GM23338 (cell line): ENCODE data around the gene KAZN. TPM values are rescaled to one million over a fixed set of nuclear protein-coding genes. Genes with fewer than 3 reads are reported as not detected.

Source experiments
- ATAC-seq: fragments of 200-7000 bp; cut with Tn5 transposase; 3 replicates; pipeline ENCODE4 v1.9.1; 2020
- DNase-seq: peaks from one replicate; pipeline ENCODE4 v3.0.0-alpha.2; 2015; ENCODE audit warnings: low spot score
- H2AFZ ChIP-seq: fragments of 200-600 bp; sonication (generic); 2 replicates; pipeline ENCODE4 v1.8.0; 2016; ENCODE audit warnings: antibody characterized with exemption, mild to moderate bottlenecking, moderate library complexity
- H3F3A ChIP-seq: fragments of 200-600 bp; sonication (generic); replicated peaks from 2 replicates; pipeline ENCODE4 v1.8.0; 2017; ENCODE audit warnings: antibody characterized with exemption, mixed run types, low read depth
- H3K27ac ChIP-seq: fragments of 200-600 bp; sonication (generic); 2 replicates; pipeline ENCODE4 v1.6.1; 2016; ENCODE audit warnings: low read depth
- H3K27me3 ChIP-seq: fragments of 200-600 bp; sonication (generic); 2 replicates; pipeline ENCODE4 v1.8.0; 2016; ENCODE audit warnings: mild to moderate bottlenecking, mixed run types, moderate library complexity; ENCODE audit not compliant: insufficient read depth
- H3K36me3 ChIP-seq: fragments of 200-600 bp; sonication (generic); 2 replicates; pipeline ENCODE4 v1.8.0; 2016; ENCODE audit warnings: mild to moderate bottlenecking; ENCODE audit not compliant: insufficient read depth
- H3K4me1 ChIP-seq: fragments of 200-600 bp; sonication (generic); 2 replicates; pipeline ENCODE4 v1.8.0; 2016; ENCODE audit warnings: mild to moderate bottlenecking, moderate library complexity; ENCODE audit not compliant: insufficient read depth
- H3K4me2 ChIP-seq: fragments of 200-600 bp; sonication (generic); 2 replicates; pipeline ENCODE4 v1.7.1; 2017; ENCODE audit warnings: mixed run types
- H3K4me3 ChIP-seq: fragments of 200-600 bp; sonication (generic); 2 replicates; pipeline ENCODE4 v1.6.1; 2016; ENCODE audit warnings: mixed run types
- H3K79me2 ChIP-seq: fragments of 200-600 bp; sonication (generic); replicated peaks from 2 replicates; pipeline ENCODE4 v1.8.0; 2017; ENCODE audit warnings: mild to moderate bottlenecking; ENCODE audit not compliant: insufficient read depth
- H3K9me2 ChIP-seq: fragments of 200-600 bp; sonication (generic); 2 replicates; pipeline ENCODE4 v1.8.0; 2017; ENCODE audit not compliant: insufficient read depth
- H4K20me1 ChIP-seq: fragments of 200-600 bp; sonication (generic); replicated peaks from 2 replicates; pipeline ENCODE4 v1.8.0; 2017; ENCODE audit warnings: mild to moderate bottlenecking; ENCODE audit not compliant: insufficient read depth
- H3K27ac Mint-ChIP-seq: 2 replicates; pipeline ENCODE4 v1.8.0; 2020; ENCODE audit warnings: inconsistent platforms, mild to moderate bottlenecking, moderate library complexity, mixed read lengths
- H3K27me3 Mint-ChIP-seq: 3 replicates; pipeline ENCODE4 v1.8.0; 2022; ENCODE audit warnings: low read depth, mild to moderate bottlenecking, moderate library complexity, mixed read lengths, inconsistent platforms; ENCODE audit not compliant: insufficient read depth, poor library complexity
- H3K36me3 Mint-ChIP-seq: 3 replicates; pipeline ENCODE4 v1.8.0; 2021; ENCODE audit warnings: low read depth, mild to moderate bottlenecking, inconsistent platforms, moderate library complexity, mixed read lengths
- H3K4me1 Mint-ChIP-seq: 3 replicates; pipeline ENCODE4 v1.8.0; 2020; ENCODE audit warnings: mild to moderate bottlenecking, inconsistent platforms, mixed read lengths
- H3K4me3 Mint-ChIP-seq: 3 replicates; pipeline ENCODE4 v1.8.0; 2021; ENCODE audit warnings: moderate library complexity, mild to moderate bottlenecking, inconsistent platforms, mixed read lengths
- H3K9me3 Mint-ChIP-seq: 3 replicates; pipeline ENCODE4 v1.8.0; 2020; ENCODE audit warnings: moderate library complexity, mild to moderate bottlenecking, inconsistent platforms, mixed read lengths
- CREB1 ChIP-seq: fragments of 250-450 bp; sonication (Bioruptor Pico); IDR thresholded peaks from 2 replicates; pipeline ENCODE4 v1.5.0; 2020; ENCODE audit warnings: low read depth, mild to moderate bottlenecking, moderate library complexity
- EZH2 ChIP-seq: fragments of 200-600 bp; sonication (generic); IDR thresholded peaks from one replicate; pipeline ENCODE4 v1.8.0; 2017; ENCODE audit warnings: antibody characterized with exemption, mild to moderate bottlenecking, low read depth; ENCODE audit not compliant: unreplicated experiment
- EZH2phosphoT487 ChIP-seq: fragments of 200-600 bp; sonication (generic); IDR thresholded peaks from one replicate; pipeline ENCODE4 v1.8.1; 2018; ENCODE audit warnings: antibody characterized with exemption; ENCODE audit not compliant: unreplicated experiment
- NANOG ChIP-seq: IDR thresholded peaks from 2 replicates; pipeline ENCODE4 v1.6.1; 2016; ENCODE audit warnings: antibody characterized with exemption, borderline replicate concordance
- ZNF331 ChIP-seq: fragments of 250-450 bp; sonication (Bioruptor Pico); IDR thresholded peaks from 2 replicates; pipeline ENCODE4 v1.5.0; 2020; ENCODE audit warnings: low read depth, mild to moderate bottlenecking, moderate library complexity
- ZNF462 ChIP-seq: fragments of 250-450 bp; sonication (Bioruptor Pico); IDR thresholded peaks from 2 replicates; pipeline ENCODE4 v1.5.0; 2020; ENCODE audit warnings: mild to moderate bottlenecking, moderate library complexity
- polyA plus RNA-seq: library from polyadenylated mRNA; unstranded; fragments of >200 nt; fragmentation: Nextera tagmentation; extraction: Ambion mirVana; gene quantifications from 2 replicates; pipeline ENCODE4 v1.2.1, GENCODE V29; 2016
- total RNA-seq: library from RNA; depleted of rRNA; stranded (reverse); fragments of >200 nt; shearing (Covaris generic); gene quantifications from 2 replicates; pipeline ENCODE4 v1.2.3, GENCODE V29; 2014
- TF ChIP-seq, protein P1 (sequence below): IDR thresholded peaks from 2 replicates; pipeline ENCODE4 v1.6.1; 2016; ENCODE audit warnings: antibody characterized with exemption

Gene KAZN
- total and polyA plus RNA-seq, 2 experiments from 2014 or later: 9.9 to 15.0 TPM

- TF ChIP-seq EZH2phosphoT487 (no peak), ZNF331 (CRISPR knock-in tag) (no peak), ZNF462 (CRISPR knock-in tag) (no peak), NANOG (no peak), CREB1 (CRISPR knock-in tag) (no peak)
- TF ChIP-seq, protein P1, sequence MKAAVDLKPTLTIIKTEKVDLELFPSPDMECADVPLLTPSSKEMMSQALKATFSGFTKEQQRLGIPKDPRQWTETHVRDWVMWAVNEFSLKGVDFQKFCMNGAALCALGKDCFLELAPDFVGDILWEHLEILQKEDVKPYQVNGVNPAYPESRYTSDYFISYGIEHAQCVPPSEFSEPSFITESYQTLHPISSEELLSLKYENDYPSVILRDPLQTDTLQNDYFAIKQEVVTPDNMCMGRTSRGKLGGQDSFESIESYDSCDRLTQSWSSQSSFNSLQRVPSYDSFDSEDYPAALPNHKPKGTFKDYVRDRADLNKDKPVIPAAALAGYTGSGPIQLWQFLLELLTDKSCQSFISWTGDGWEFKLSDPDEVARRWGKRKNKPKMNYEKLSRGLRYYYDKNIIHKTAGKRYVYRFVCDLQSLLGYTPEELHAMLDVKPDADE: no peak
These were observed 3.7 kb downstream of the KAZN start (continued) for GRCh38 chr1:14602136-14602535.

GRCh38 chr1:14603645-14604044 is 5.2 kb downstream of the KAZN start:
- DNase-seq (no peak), ATAC-seq (no peak)
- H3K27ac ChIP-seq: no peak overlapping the region
- no peaks in the 10 kb centered on the region for H3K36me3 ChIP-seq
- no peaks in the 10 kb centered on the region; the same call in 1 of the 2 replicates for H3F3A ChIP-seq
- H3K27me3 ChIP-seq: peaks cover 21% of the 10 kb centered on the region
- Mint-ChIP-seq H3K36me3 (no peaks in the 10 kb centered on the region), H3K27me3 (peaks cover 26% of the 10 kb centered on the region), H3K4me1 (peaks cover 46% of the 10 kb centered on the region), H3K9me3 (no peaks in the 10 kb centered on the region), H3K27ac (no peak overlapping the region), H3K4me3 (no peak overlapping the region)
- H3K4me3 ChIP-seq: no peak overlapping the region
- H4K20me1 ChIP-seq: 0 out of 2 replicates have a peak, but pooled peaks cover 4% of the 10 kb centered on the region
- 0 out of 2 replicates have a peak, but pooled peaks cover under 1% of the 10 kb centered on the region for H3K9me2 ChIP-seq
- H2AFZ ChIP-seq: no peak overlapping the region
- peaks cover 66% of the 10 kb centered on the region for H3K79me2 ChIP-seq
- H3K4me1 ChIP-seq: peaks cover 51% of the 10 kb centered on the region
- peak overlapping the region; percentile 100; the same call in 1 of the 2 replicates for H3K4me2 ChIP-seq
- TF ChIP-seq EZH2 (no peak), ZNF462 (CRISPR knock-in tag) (no peak)
